ENCODE data around the gene CHMP3.

DNA sequence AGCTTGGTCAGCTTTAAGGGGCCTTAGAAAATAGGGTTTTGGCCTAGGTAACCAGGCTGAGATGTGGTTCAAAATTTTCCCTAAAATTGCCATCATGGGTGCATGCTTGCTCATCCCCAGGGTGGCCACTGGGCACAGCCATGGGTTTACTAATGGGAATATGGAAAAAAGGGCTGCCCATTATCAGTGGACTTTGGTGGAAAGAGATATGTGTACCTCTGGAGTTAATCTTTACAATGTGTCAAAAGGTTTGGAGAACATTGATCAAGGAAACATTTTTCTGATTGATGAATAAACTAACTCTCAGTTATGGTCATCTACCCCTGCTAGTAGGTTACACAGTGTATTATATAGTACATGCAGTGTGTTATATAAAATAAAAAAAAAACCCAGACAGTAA, 109.0 kb downstream of the CHMP3 start:
- TF ChIP-seq CTCF (IDR thresholded peaks at IDR 0.05; ENCODE audit: insufficient read depth, low read length, poor library complexity, severe bottlenecking) = no peak
- TF ChIP-seq EZH2phosphoT487 (conservative IDR thresholded peaks at IDR 0.05; ENCODE audit: low read length) = no peak

Measured in SU-DHL-6 (cell line).